DND-41 (cell line): ENCODE data around the gene TOR2A.

Source experiments
- ATAC-seq: fragments of 200-7000 bp; cut with Tn5 transposase; 3 replicates; pipeline ENCODE4 v1.9.1; 2021; ENCODE audit warnings: low read depth; ENCODE audit not compliant: insufficient read depth
- DNase-seq: peaks from one replicate; pipeline ENCODE4 v3.0.0-alpha.2; 2020
- H2AFZ ChIP-seq: 2 replicates; pipeline ENCODE4 v1.6.0; 2012; ENCODE audit warnings: low read depth, low read length
- H3K27ac ChIP-seq: 2 replicates; pipeline ENCODE4 v1.5.1; 2012; ENCODE audit warnings: low read length, inconsistent platforms
- H3K27me3 ChIP-seq: fragments of 200-600 bp; sonication (generic); 2 replicates; pipeline ENCODE4 v1.6.0; 2012; ENCODE audit warnings: low read length, mild to moderate bottlenecking, inconsistent platforms; ENCODE audit not compliant: insufficient read depth, poor library complexity
- H3K36me3 ChIP-seq: 2 replicates; pipeline ENCODE4 v1.5.1; 2012; ENCODE audit warnings: low read length, inconsistent platforms; ENCODE audit not compliant: insufficient read depth
- H3K4me1 ChIP-seq: 2 replicates; pipeline ENCODE4 v1.5.1; 2012; ENCODE audit warnings: mild to moderate bottlenecking, low read length; ENCODE audit not compliant: insufficient read depth
- H3K4me2 ChIP-seq: 2 replicates; pipeline ENCODE4 v1.6.0; 2012; ENCODE audit warnings: mild to moderate bottlenecking, moderate library complexity, low read length, inconsistent platforms; ENCODE audit not compliant: insufficient read depth
- H3K4me3 ChIP-seq, 2 experiments: fragments of 200-600 bp in 1 of 2; shearing (Covaris generic) in 1 of 2; 2 replicates each; pipeline ENCODE4 v1.5.1; 2012 to 2016; ENCODE audit warnings: inconsistent platforms in 2 of 2, low read length in 2 of 2, mild to moderate bottlenecking in 2 of 2, low read depth in 1 of 2, moderate library complexity in 1 of 2
- H3K79me2 ChIP-seq: 2 replicates; pipeline ENCODE4 v1.6.0; 2012; ENCODE audit warnings: low read length, inconsistent platforms; ENCODE audit not compliant: insufficient read depth
- H3K9ac ChIP-seq: 2 replicates; pipeline ENCODE4 v1.6.0; 2012; ENCODE audit warnings: low read depth, mild to moderate bottlenecking, inconsistent platforms, low read length, moderate library complexity
- H3K9me3 ChIP-seq: 2 replicates; pipeline ENCODE4 v1.5.1; 2012; ENCODE audit warnings: low read length, moderate library complexity, mild to moderate bottlenecking, inconsistent platforms; ENCODE audit not compliant: insufficient read depth, severe bottlenecking
- H4K20me1 ChIP-seq: 2 replicates; pipeline ENCODE4 v1.6.0; 2012; ENCODE audit warnings: low read length; ENCODE audit not compliant: insufficient read depth
- CTCF ChIP-seq: IDR thresholded peaks from 2 replicates; pipeline ENCODE4 v1.5.1; 2012; ENCODE audit warnings: borderline replicate concordance, low read length, moderate library complexity, mild to moderate bottlenecking; ENCODE audit not compliant: poor library complexity, severe bottlenecking; ENCODE audit errors: extremely low read depth
- EZH2 ChIP-seq: IDR thresholded peaks from 3 replicates; pipeline ENCODE4 v1.6.1; 2012; ENCODE audit warnings: borderline replicate concordance, low read depth, mild to moderate bottlenecking, moderate library complexity, low read length, inconsistent platforms; ENCODE audit not compliant: severe bottlenecking

The TOR2A gene

DNA sequence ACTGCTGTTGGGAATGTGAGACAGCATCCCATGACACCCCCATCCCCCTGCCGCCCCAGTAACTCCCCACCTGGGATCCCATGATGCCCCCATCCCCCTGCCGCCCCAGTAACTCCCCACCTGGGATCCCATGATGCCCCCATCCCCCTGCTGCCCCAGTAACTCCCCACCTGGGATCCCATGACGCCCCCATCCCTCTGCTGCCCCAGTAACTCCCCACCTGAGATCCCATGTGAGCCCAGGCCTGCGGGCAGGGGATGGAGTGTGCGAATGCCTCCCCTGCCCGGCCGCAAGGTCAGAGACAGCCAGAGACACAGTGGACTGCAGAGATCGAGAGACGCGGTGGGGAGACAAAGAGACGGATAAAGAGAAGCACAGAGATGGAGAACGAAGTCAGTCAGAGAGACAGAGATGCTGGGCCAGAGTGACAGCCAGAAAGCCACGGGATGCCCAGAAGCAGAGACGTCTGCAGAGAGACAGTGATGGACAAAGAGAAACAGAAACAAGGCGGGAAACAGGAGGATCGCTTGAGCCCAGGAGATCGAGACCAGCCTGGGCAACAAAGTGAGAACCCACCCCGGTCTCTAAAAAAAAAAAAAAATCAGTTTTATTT is 42.4 kb upstream of the TOR2A start:
- Histone ChIP-seq H3K27me3 (no peaks in the 10 kb centered on the region), H3K9me3 (no peaks in the 10 kb centered on the region), H3K4me2 (peak overlapping the region; percentile 71), H2AFZ (no peak overlapping the region), H3K27ac (peak overlapping the region; percentile 91), H3K4me3 (peak overlapping the region in 1 of 2 experiments; percentile 71; a peak in 3 of 4 replicates), H3K79me2 (peaks cover 49% of the 10 kb centered on the region), H3K4me1 (peaks cover 49% of the 10 kb centered on the region), H4K20me1 (no peaks in the 10 kb centered on the region), H3K9ac (peak overlapping the region; percentile 69), H3K36me3 (peaks cover 19% of the 10 kb centered on the region)
- TF ChIP-seq CTCF = no peak
- no peak for TF ChIP-seq EZH2
- DNase-seq (no peak), ATAC-seq (no peak)

GRCh38 chr9:127776924-127777289 is 41.8 kb upstream of the TOR2A start:
- peaks cover 17% of the 10 kb centered on the region for H3K36me3 ChIP-seq
- H3K9ac ChIP-seq = peak overlapping the region; percentile 69
- H3K9me3 ChIP-seq = no peaks in the 10 kb centered on the region
- H3K27me3 ChIP-seq = no peaks in the 10 kb centered on the region
- H3K79me2 ChIP-seq = peaks cover 48% of the 10 kb centered on the region
- no peaks in the 10 kb centered on the region for H4K20me1 ChIP-seq
- 0 out of 3 replicates have a peak, but pooled peaks have one; percentile 2 for ATAC-seq
- TF ChIP-seq CTCF (no peak), EZH2 (no peak)
- no peak overlapping the region for H2AFZ ChIP-seq
- H3K4me3 ChIP-seq = peak overlapping the region; percentile 28 to 71
- peaks cover 49% of the 10 kb centered on the region for H3K4me1 ChIP-seq
- H3K27ac ChIP-seq = peak overlapping the region; percentile 91
- DNase-seq = no peak
- H3K4me2 ChIP-seq = peak overlapping the region; percentile 71

- Histone ChIP-seq H3K9me3 (no peaks in the 10 kb centered on the region), H4K20me1 (no peaks in the 10 kb centered on the region), H3K9ac (peak overlapping the region; percentile 69), H3K79me2 (peaks cover 43% of the 10 kb centered on the region), H3K4me3 (peak overlapping the region; percentile 28 to 71), H3K27ac (peak overlapping the region; percentile 91), H3K4me2 (peak overlapping the region; percentile 71), H3K27me3 (no peaks in the 10 kb centered on the region), H3K4me1 (peaks cover 54% of the 10 kb centered on the region), H3K36me3 (peaks cover 12% of the 10 kb centered on the region; the same call in 1 of the 2 replicates), H2AFZ (peak overlapping the region; percentile 15; the same call in 1 of the 2 replicates)
- peak; percentile 80 for ATAC-seq
- peak; percentile 25 for TF ChIP-seq CTCF
- TF ChIP-seq EZH2 = no peak
- peak; percentile 95 for DNase-seq
Measured at GRCh38 chr9:127776195-127776923, 41.3 kb upstream of the TOR2A start.
